Retinal pigment epithelial cell (primary cell): ENCODE results near the gene TXNIP.

Experiments used
- DNase-seq: peaks from one replicate; pipeline ENCODE4 v3.0.0-alpha.2; 2010; ENCODE audit warnings: low read depth
- H3K4me3 ChIP-seq: 2 replicates; pipeline ENCODE4 v1.5.1; 2011; ENCODE audit warnings: mild to moderate bottlenecking, low read length, control low read depth, moderate library complexity
- TF ChIP-seq, protein P1 (sequence below): conservative IDR thresholded peaks from 2 replicates; pipeline ENCODE4 v1.5.1; 2011; ENCODE audit warnings: low read depth, low read length, control low read depth, inconsistent platforms

TXNIP gene

DNA sequence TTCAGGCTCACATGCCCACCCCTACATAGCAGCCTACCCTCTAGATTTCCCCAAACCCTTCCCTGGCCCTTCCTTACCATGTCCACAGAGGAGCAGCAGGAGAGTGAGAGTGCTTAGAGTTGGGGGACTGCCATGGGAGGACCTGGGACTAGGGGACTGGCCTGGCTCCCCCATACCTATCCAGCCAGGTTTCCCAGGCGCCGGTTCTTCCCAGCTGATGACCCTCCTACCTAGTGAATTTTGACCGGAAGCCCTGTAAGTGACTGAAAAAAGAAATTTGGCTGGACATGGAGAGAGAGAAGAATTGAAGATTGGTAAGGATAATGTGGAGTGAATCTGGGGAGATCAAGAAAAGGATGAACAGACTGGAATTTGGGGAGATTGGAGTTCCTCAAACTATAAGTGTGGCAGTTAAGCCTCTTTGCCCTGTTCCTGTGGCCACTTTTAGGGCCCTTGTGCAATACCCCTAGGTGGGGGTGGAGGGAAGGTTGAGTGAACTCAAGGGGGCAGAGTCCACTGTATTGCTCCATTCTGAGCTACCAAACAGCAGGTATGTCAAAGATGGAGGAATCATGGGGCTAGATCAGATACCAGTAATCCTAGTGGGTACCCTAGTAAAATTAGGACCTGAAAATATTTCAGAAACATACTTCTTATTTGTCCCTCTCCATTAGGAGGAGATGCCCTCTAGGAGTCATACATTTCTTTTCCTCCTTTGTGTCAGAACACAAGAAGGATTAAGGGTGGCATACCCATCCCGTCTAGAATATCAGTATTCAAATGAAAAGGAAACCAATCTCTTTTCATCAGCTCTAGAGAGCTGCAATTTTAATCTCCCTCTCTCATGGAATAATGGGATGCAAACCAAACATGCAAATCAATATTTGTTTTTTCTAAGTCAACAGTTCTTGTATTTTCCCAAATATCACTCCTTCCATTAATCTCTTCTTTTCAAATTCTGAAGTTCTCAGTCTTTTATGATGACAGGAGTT, 24.0 kb upstream of the TXNIP start:
- DNase-seq, result no peak
- TF ChIP-seq, protein P1, sequence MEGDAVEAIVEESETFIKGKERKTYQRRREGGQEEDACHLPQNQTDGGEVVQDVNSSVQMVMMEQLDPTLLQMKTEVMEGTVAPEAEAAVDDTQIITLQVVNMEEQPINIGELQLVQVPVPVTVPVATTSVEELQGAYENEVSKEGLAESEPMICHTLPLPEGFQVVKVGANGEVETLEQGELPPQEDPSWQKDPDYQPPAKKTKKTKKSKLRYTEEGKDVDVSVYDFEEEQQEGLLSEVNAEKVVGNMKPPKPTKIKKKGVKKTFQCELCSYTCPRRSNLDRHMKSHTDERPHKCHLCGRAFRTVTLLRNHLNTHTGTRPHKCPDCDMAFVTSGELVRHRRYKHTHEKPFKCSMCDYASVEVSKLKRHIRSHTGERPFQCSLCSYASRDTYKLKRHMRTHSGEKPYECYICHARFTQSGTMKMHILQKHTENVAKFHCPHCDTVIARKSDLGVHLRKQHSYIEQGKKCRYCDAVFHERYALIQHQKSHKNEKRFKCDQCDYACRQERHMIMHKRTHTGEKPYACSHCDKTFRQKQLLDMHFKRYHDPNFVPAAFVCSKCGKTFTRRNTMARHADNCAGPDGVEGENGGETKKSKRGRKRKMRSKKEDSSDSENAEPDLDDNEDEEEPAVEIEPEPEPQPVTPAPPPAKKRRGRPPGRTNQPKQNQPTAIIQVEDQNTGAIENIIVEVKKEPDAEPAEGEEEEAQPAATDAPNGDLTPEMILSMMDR, result no peak
- H3K4me3 ChIP-seq, result no peak overlapping the region

DNA sequence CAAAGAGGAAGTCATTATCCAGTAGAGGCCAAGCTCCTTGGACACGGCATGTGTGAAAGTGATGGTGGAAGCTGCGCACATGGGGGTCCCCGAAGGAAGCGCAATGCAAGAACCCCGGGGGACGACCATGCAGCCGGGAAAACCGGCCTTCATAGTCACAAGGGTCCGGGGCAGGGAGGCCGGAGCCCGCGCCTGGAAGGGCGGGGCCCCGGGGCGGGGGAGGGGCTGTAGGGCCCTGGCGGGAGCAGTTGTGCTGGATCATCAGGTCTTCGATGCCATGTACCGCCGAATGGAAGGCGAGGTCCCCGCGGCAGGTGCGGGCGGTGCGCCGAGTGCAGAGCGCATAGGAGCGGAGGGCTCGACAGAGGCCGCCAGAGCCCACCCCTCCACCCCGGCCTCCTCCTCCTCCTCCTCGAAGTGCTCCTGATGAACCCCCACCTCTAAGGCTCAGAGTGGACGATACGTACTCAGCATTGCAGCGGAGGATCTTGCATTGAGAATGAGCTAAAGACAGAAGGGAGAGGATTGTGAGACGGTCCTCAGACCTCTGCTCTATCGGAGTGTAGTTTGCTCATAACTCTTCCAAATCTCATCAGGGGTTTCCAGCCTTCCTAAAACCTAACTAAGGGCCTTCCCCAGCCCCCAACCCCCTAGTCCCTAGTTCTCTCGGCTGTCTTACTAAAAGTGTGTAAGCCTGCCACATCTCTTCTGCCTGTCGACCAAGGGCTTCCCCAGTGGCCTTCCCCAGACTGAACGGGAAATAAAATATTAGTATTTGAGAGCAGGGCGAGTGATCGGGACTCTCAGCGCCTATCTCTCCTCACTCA, 23.1 kb upstream of the TXNIP start:
- TF ChIP-seq, protein P1, result no peak
- no peak overlapping the region for H3K4me3 ChIP-seq
- no peak for DNase-seq

DNA sequence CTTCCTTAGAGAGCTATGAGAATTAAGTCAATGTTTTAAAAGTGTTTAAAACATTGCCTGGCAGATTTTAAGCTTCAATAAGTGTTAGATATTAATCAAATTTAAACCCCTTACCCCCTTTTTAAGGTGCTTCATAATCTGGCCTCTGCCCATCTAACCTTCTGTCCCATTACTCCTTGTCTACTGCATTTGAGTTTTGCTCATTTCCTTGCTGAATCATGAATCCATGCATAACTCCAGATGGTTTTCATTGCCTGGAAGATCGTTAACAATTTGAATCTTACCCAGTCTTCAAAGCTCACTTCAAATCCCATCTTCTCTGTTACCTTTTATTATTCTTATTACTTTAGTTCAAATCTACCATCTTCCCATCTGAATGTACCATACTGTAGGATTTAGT, 20.5 kb upstream of the TXNIP start:
- DNase-seq, result no peak
- H3K4me3 ChIP-seq, result no peak overlapping the region
- TF ChIP-seq, protein P1, result no peak

DNA sequence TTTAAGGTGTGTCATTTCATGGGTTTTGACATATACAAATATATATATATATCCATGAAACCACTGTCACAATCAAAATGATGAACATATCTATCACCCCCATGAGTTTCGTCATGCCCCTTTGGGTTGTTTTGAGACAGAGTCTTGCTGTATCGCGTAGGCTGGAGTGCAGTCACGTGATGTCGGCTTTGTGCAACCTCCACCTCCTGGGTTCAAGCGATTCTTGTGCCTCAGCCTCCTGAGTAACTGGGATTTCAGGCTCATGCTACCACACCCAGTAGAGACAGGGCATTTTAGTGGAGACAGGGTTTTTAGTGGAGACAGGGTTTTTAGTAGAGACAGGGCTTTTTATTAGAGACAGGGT, 17.2 kb upstream of the TXNIP start:
- no peak for DNase-seq
- no peak overlapping the region for H3K4me3 ChIP-seq
- TF ChIP-seq, protein P1, result no peak

DNA sequence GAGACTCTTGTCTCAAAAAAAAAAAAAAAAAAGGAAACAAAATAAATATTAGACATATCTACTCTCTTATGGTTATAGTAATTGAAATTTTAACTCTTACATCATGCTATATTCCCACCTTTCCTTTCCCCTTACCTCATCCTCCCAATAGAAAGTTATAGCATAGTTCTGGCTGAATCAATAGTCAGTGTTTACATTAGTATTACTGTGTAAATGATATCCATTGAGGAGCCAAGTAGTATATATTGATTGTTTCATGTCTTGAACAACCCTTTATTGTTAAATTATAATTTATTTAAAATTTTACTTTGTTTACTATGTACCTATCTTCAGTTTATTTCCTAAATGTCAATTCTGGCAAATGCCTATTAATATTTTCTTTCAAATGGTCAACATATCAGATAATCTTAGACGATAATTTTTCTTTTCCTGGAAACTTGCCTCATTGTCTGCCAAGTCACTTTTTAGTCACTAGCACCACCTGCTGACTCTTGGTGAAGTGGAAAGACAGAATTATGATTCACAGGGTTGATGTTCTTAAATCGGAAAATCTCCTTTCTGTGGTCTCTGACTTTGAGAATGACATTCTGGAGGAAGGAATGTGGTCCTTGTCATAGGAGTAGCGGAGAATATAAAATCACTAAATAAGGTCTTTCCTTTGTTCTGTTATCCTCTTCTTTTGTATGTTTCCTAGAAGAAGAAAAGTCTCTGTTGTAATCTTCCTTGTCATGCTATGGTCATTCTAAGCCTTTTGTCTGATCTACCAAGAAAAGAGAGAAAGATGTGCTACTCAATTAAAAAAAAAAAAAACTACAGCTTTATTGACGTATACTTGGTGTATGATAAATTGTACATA, 16.6 kb upstream of the TXNIP start:
- H3K4me3 ChIP-seq, result no peak overlapping the region
- TF ChIP-seq, protein P1, result peak; percentile 75
- peak; percentile 46 for DNase-seq

DNA sequence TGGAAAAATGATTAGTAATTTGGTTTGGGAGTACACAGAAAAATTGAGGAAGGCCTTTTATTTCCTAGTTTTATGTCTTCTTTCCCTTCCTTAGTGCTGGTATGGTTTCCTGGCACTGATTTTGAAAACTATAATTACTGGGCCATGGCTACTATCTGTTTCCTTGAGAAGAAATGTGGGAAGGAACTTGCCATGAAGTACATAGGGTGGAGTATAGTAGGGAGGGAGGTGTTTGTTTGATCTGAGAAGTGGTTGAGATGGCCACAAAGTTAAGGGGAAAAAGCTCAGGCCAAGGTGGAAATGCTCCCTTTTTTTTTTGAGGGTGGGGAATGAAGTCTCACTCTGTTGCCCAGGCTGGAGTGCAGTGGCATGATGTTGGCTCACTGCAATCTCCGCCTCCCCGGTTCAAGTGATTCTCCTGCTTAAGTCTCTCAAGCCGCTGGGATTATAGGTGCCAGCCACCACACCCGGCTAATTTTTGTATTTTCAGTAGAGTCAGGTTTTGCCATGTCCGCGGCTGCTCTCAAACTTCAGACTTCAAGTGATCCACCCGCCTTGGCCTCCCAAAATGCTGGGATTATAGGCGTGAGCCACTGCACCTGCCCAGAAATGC, 13.9 kb upstream of the TXNIP start:
- DNase-seq, result no peak
- TF ChIP-seq, protein P1, result no peak
- H3K4me3 ChIP-seq, result no peak overlapping the region
